NCI-H187 (cell line): ENCODE results near the gene NPPC.
"Not testable (repeated sequence)": the region's sequence is repeated elsewhere in the genome, so short reads cannot be mapped to it uniquely, and the experiment has no call there.

ENCODE experiments used
- DNase-seq, 2 experiments: peaks; one replicate each; lab custom pipeline; 2025; lab: John Stamatoyannopoulos, UW

Gene NPPC

DNA sequence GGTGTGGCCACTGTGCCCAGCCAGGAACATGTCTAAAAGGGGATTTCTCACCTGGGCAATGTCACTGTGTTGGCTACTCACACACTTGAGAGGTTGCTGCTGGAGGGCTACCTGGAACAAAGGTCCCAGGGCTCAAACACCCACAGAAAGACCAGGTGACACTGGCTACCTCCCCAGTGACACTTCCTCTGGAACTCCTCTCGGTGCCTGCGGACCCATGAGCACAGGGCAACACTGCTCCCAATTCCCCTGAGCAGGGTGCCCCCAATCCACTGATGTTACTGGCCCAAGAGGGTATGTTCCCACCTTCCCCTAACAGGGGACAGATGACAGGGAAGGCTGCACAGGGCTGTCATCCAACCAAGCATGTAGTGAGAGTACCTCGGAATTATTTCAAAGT lies 5.8 kb downstream of the NPPC start:
- no peak for DNase-seq

DNA sequence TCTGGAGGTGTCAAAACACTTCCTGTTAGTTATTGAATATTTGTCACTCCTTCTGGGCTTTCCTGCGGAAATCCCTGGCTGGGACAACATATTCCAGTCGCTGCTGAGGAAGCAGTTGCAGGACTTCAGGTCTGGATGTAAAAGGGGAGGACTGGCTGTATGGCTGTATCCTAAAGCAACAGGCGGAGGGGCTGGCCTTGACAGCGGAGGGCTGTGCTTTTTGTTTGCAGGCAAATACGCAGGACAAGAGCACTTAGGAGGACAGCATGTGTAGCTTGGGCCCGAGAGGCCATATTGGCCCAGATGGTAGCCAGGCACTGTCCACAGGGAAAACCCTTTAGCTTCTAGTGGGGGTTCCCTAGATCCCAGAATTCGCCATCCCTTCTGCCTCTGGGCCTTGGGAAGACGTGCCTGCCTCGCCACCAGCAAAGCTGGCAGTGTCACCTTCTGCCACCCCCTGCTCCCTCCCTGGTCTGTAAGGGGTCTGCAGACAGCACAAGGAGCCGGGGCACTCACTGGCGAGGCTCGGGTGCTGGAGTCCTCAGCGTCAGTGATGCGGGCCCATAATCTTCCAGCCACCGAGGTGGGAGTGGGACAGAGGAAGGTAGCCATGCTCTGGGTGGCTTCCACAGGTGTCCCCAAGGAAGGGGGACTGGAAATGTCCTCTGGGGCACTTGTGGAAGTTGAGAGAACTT lies 6.7 kb downstream of the NPPC start:
- no peak for DNase-seq

DNA sequence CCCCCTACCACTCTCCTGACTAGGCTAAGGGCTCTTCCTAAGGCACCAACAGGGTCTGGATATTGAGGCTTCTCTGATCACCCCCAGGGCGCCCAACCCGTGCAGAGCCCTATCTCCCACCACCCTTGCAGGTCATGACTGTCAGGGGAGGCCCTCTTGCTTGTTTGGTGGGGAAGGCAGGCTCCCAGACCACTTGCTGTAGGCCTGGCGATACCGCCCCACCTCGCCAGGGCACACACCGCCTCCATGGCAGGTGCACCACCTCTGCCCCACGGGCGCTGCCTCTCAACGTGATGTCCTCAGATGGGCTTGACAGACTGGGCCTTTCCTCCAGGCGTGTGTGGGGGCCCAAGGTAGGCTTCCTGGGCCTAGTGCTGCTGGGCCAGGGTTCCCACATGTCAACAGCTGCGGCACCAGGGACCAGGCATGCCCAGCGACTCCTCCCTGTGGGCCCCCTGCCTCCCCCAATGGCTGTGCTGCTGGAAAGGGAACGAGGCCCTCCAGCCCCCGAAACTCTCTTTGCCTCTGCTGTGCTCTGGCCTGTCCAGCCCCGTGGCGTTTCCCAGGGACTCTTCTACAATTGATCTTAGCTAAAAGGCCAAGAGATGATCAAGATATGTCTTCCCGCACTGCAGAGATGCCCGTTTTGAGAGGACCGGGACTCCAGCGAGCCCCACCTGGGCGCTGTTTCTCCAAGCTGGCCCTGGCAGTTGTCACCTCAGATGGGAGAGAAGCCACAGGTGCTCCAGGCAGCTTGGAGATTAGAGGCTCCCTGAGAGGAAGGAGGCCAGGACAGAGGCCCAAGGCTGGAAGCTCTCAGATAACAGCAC lies 7.5 kb downstream of the NPPC start:
- DNase-seq: no peak

DNA sequence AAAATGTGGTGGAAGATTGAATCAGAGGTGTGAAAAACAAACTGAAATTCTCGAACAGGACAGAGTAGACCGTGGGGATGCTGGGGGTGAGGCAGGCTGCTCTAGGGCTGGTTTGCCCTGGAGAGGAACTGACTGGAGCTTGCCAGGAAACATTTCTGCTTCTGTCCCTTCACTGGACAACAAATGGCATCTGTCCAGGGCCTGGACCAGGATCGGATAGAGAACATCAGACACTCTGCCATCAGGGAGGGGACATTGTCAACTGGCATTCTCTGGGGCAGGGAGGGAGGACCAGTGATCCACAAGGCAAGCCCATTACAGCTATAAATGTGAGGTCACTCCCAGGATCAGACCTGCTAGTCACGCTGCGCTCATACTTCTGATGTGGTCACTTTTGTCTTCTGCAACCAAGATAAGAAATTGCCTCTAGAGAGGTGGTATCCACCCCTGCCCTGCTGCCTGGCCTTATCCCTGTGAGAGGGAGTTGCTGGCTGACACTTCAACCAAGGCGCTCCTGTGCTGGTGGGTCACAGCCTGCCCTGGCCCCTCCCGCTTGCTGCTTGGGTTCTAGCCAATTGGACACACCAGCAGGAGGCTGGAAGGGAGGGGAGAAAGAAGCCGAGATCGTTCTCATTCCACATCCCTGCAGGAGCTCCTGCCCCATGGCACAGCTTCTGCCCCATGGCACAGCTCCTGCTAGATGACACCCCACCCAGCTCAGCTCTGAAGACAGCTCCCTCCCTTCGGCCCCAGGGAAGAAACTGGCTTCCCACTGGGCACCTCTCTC lies 8.7 kb downstream of the NPPC start:
- no peak for DNase-seq

DNA sequence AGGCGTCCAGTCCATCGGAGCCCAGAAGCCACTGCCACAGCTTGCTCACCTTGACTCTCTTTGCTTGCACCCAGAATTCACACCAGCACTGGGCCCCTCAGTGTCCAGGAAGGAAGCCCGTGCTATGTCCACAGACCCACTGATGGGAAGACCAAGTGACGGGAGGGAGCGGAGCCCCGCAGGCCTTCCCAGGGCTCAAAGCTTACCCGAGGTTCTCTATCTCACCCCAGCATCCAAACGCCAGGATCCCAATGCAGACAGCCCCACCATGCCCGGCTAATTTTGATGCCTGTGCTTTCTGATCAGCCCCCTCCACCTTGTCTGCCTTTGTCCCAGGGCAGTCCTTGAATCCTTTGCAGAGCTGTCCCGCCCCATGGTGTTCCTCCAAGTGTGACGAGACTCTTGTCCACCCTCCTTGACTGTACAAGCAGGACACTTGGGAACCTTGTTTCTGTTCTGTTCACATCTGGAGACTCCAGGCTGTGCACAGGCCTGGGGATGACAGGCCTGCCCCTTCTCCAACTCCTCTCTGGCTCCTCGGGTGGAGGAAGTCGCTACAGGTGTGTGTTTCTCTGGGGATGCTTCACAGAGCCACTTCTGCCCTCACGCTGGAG lies 12.0 kb downstream of the NPPC start:
- no peak for DNase-seq

DNA sequence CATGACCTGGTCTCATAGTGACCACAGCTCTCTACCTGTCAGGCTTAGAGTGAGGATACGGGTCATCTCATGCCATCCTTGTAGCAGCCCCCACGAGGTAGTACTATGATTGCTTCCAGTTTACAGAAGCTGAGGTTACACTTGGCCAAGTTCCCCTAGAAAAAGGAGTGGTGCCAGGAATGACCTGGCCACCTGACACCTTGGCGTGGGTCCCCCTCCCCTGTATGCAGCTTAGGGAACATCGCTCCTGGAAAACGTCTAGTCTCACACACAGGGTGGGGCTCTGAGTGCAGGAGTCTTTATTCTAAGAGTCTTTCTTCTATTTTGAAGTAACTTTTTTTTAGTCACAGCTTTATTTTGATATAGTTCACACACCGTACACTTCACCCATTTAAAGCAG lies 14.8 kb downstream of the NPPC start:
- no peak for DNase-seq

DNA sequence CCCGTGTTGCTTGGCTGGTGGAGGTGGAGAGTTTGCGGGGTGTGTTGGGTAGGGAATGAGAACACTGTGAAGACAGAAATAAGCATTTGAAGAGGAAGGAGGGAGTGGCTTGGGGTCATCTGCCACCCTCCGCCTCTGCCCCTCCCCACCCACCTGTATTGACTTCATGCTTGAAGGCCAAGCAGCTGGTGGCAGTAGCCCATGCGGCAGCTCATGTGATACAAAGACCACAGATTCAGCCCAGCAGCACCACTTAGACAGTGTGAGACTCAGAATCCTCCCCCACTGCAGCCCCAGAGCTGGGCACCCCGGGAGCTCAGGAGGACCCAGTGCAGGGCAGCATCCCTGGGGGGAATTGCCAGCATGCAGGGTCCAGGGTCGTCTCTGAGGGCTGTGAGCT lies 15.4 kb downstream of the NPPC start:
- peak; percentile 29 to 38 for DNase-seq

DNA sequence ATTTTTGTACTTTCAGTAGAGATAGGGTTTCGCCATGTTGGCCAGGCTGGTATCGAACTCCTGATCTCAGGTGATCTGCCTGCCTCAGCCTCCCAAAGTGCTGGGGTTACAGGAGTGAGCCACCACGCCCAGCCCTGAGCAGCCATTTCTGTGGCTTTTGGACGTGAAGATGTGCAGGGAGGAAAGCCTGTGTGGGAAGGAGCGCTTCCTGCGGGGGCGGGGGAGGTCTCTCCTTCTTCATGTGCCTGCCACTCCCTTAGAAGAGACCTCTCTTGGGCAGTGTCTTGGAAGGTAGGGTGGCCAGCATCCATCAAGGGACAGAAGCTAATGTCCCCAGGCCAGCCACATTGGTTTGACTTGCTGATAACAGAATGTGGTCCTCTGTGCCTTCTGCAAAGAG lies 16.0 kb downstream of the NPPC start:
- DNase-seq: not testable (repeated sequence)

DNA sequence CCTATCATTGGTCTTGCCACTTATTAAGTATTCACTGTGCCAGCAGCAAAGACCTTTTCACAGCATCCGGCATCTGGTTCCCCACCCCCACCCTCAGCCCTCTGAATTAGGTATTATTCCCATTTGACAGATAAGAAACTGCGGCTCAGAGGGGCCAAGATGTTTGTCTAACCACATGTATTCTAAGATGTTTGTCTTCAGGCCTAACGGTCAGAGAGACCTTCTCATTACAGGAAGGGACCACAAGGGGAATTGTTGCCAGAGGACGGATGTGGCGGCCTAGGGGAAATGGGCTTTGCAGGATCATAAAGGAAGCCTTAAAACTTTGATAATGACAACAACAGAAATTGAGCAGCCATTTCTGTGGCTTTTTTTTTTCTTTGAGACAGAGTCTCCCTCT lies 16.6 kb downstream of the NPPC start:
- DNase-seq: no peak

DNA sequence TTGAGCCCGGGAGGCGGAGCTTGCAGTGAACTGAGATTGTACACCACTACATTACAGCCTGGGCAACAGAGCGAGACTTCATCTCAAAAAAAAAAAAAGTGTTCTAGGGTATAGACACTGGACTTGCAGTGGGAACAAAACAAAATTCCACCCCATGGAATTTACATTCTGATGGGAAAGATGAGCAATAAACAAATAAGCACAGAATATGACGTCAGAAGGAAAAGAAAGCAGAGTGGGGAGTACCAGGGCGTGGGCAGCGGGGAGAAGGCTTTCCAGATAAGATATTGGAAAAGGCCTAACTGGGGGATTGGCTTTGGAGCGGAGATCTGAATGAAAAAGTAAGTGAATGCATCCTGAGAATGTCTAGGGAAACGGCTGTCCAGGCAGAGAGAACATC lies 17.6 kb downstream of the NPPC start:
- no peak for DNase-seq

DNA sequence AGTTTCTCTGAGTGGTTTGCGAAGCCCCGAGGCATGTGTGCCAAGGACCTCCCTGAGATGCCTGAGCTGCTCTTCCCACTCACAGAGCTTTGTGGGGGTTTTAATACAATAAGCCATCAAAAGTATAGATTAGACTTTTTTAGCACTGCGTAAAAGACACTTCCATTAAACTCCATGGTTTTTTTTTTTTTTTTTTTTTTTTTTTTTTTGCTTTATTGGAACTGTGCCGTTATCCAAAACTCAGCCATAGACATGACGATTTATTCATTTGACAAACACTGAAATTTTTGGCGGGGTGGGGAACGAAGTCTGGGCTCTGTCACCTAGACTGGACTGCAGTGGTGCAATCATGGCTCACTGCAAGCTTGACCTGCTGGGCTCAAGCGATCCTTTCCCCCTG lies 18.4 kb downstream of the NPPC start:
- no peak for DNase-seq

DNA sequence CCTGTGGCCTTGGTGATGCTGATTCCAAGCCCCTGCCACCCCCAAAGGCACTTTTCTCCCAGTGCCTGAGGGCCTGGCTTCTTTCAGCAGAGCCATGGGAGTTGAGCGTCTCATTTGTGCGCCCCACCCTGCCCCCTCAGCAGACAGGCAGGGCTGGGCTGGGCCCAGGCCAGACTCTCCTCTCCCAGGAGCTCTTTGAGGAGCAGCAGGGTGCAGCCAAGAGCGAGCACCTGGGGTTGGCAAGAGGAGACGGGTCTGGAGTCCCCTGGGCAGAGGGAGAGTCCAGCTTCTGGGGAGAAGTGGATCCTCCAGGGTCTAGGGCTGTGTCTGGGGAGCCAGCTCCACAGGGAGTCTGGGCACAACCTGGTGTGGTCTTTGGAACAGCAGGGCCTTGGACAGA lies 21.2 kb downstream of the NPPC start:
- DNase-seq: no peak

DNA sequence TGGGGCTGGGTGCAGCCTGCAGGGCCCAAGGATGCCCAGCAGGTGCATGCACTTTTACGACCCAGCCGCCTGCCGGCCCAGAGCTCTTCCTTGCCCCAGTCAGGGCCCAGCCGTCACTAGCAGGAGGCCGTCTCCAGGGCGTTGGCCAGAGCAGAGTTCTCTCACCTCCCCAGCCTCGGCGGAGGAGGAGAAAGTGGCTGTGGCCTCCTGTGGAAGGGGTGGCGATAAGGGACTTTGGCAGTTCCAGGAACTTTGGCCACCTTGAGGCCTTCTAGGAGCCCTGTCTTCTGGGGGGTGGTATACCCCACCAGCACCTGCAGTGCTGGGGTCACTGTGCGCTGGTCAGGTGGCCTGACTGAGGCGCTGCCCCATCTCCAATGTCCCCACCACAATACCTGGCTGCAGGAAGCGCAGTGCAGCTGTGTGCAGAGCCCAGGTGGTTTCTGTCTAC lies 22.0 kb downstream of the NPPC start:
- no peak for DNase-seq

DNA sequence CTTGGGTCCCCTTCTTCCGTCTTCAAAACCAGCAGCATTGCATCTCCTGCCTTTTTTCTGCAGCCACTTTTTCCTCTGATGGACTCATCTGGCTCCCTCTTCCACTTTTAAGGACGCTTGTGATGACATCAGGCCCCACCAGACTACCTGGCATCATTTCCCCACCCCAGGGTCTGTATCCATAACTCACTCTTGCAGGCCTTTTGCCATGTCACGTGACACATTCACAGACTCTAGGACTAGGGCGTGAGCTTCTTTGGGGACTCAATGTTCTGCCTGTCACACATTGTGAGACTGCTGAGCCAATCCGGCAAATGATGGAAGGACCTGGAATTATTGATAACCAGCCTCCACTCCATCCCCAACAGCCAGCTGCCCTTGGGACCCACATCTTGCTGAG lies 23.6 kb downstream of the NPPC start:
- DNase-seq: no peak

DNA sequence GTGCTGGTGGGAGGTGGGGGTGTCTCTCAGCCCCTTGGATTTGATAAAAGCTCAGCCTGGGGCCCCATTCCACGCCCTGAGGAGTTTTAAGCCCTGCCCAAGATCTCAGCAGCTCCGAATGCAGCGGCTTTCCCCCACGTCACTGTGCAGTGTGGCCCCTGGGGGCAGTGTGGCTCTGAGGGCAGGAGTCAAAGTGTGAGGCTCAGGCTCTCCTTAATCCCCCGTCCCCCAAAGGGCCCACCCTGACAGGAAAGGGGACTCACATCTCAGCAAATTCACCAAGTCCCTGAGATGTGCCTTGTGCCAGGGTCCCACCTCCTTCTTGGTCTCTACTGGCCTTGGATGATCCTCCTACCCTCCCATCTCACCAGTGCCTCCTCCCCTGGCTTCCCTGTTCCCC lies 25.2 kb downstream of the NPPC start:
- DNase-seq: no peak

DNA sequence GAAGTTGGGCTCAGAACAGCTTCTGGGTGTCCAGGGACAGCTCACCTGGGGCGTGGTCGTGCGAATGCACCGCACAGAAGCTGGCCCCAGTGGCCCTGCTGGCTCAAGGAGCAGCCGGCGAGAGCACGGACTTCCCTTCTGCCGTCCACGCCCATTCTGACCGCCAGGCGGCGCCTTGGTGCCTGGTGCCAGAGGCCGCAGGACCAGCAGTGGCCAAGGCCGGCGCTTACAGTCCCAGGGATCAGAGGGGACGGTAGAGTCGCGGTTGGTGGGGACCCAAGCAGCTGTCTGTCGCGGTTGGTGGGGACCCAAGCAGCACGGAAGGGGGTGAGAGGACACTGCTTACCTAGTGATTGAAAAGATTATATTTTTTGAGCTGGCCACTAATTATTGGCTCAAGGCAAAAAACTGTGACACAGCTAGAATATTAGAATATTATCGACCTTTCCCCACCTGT lies 25.7 kb downstream of the NPPC start:
- DNase-seq: no peak

DNA sequence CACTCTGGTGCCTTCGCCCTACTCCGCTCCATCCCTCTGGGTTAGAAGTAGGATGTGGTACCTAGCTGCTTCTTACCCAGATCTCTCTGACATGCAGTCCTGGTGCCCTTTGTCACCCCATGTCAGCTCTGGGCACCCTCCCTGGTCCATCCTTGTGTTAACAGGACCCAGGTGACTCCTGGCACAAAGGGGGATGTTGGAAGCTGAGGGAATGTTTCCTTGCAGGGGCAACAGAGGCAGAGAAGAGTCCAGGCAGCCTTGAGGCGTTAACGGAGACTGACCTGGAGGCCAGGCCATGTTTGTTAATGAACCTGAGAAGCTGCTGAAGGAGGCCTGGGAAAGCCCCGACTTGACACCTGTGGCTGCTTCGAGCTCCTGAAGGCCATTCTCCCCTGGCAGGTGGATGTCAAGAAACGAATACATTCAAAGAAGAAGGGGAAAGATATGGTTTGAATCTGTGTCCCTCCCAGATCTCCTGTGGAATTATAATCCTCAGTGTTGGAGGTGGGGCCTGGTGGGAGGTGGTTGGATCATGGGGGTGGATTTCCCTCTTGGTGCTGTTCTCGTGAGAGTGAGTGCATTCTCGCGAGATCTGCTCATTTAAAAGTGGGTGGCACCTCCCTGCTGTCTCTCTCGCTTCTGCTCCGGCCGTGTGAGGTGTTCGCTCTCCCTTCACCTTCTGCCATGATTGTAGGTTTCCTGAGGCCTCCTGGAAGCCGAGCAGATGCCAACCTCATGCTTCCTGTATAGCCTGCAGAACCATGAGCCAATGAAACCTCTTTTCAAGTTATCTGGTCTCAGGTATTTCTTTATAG lies 31.4 kb downstream of the NPPC start:
- DNase-seq: no peak

DNA sequence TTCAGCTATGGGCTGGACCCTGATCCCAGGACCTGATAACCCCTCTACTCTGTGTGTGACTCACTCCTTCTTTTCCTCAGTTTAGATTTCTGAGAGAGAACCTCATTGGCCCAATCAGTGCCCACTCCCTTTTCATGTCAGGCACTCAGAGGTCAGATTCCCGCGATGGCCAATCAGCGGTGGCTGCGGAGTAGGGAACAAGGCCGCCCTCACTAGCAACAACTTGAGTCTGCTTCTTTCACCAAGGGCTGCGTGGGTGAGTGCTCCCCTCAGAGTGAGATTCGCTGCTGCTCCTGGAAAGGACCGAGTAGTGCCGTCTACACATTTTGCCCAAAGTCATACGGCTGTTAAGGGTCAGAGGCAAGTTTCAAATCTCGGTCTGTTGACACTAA lies 34.7 kb downstream of the NPPC start:
- no peak for DNase-seq

DNA sequence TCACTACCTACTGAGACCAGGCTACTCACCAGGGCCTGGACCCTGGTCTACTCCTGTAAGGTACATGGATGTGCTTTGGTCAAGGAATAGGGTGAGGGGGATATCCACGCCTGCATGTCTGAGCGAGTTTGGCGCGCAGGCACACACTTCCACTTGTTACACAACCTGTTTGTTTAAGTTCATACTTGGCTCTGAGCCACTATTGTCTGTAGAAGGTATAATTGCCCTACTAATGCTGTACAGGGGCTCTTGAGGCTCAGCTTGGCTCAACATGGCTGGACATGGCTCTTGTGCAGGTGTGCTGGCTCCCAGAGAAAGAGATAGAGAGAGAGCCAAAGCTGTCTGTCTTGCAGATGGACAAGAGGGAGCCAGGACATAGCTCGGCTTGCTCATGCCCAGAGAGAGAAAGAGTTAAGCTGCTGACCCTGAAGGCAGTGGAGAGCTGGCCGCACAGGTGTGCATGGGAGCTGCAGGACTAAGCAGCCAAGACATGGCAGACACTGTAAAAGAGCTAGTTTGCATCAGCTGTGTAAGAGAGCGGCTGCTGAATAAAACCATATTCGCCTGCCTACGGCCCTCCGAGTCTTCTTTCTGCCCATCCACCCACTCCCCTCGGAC lies 35.2 kb downstream of the NPPC start:
- DNase-seq: peak; percentile 15 to 40

DNA sequence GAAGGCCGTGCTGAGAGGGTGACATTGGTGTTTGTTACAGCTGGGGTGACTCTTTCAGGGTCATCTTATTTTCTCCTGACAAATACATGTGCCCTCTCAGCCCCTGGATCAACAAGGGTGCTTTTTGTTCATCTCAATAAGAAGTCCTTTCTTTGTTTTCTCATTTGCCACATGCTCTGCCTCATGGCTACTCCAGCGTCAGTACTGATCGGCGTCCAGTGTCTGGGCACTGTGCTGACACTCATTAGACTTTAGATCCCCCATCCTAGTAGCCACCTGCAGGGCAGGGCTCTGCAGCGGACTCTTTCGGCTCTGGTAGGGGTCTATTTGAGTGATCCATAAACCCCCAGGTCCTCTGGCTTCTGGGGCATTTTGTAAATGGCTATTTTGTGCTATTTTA lies 38.4 kb downstream of the NPPC start:
- no peak for DNase-seq

DNA sequence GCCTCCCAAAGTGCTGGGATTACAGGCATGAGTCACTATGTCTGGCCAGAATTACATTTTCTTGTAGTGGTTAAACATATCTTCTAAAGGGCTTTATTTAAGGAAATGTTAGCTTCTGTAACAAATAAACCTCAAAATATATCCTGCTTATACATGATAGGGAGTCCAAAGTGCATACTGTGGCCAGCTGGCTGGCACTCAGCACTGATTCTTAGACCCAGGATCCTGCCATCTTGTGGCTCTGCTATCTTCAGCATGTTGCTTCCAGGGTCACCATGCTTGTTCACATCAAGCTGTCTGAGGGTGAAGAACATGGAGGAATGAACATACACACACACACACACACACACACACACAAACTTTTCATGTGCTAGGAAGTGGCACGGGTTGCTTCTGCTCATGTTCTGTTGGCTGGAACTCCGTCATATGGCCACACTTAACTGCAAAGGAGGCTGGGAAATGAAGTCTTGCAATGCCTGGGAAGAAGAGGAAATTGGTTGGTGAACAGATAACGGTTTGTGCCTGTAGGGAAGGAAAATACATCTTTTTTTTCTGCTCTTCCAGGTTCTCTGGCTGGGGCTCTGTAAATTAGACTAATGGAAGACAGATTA lies 40.0 kb downstream of the NPPC start:
- no peak for DNase-seq
